HL-60 (cell line): Measurements from ENCODE around the gene HIPK2.

Experiments used
- POLR2AphosphoS5 ChIP-seq: IDR thresholded peaks from 2 replicates; pipeline ENCODE4 v1.6.1; 2012; ENCODE audit warnings: low read depth
- TF ChIP-seq, protein P1 (sequence below): IDR thresholded peaks from one replicate; pipeline ENCODE4 v1.5.1; 2011; ENCODE audit warnings: low read length, control low read depth, inconsistent platforms; ENCODE audit not compliant: insufficient read depth

DNA sequence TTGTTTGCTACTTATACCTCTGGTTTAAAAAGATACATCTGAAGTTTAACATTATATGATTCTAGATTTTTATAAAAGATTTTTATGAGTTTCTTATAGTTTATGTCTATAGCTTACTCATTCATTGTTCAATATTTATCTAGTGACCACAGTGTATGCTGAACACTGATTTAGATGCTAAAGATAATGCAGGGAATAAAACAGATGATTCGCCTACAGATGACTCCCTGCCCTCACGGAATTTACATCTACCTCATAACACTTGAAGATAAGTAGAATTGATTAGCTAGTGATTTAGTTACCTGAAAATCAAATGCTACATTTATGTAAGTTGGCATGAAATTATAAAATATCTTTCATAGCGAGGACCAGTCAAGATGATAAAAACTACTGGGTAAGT, 105.8 kb downstream of the HIPK2 start:
- TF ChIP-seq, protein P1, sequence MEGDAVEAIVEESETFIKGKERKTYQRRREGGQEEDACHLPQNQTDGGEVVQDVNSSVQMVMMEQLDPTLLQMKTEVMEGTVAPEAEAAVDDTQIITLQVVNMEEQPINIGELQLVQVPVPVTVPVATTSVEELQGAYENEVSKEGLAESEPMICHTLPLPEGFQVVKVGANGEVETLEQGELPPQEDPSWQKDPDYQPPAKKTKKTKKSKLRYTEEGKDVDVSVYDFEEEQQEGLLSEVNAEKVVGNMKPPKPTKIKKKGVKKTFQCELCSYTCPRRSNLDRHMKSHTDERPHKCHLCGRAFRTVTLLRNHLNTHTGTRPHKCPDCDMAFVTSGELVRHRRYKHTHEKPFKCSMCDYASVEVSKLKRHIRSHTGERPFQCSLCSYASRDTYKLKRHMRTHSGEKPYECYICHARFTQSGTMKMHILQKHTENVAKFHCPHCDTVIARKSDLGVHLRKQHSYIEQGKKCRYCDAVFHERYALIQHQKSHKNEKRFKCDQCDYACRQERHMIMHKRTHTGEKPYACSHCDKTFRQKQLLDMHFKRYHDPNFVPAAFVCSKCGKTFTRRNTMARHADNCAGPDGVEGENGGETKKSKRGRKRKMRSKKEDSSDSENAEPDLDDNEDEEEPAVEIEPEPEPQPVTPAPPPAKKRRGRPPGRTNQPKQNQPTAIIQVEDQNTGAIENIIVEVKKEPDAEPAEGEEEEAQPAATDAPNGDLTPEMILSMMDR = no peak
- no peak for TF ChIP-seq POLR2AphosphoS5
